Gastrocnemius medialis (tissue), 4 donors: ENCODE data around the gene C19orf25.

Experiments
- CTCF ChIP-seq, 5 experiments: fragments of 450-650 bp in 3 of 5; fragments of 200-600 bp in 2 of 5; sonication (generic) in 2 of 5; IDR thresholded peaks in 4 of 5; conservative IDR thresholded peaks in 1 of 5; 1 replicate in 4 of 5; 2 replicates in 1 of 5; pipeline ENCODE4 v1.5.1; 2016 to 2019; ENCODE audit warnings: antibody characterized with exemption in 5 of 5, mild to moderate bottlenecking in 3 of 5, moderate library complexity in 3 of 5
- POLR2A ChIP-seq, 2 donors: fragments of 450-650 bp; IDR thresholded peaks; one replicate each; pipeline ENCODE4 v1.6.1; 2017; ENCODE audit warnings: antibody characterized with exemption in 2 of 2, mild to moderate bottlenecking in 2 of 2, moderate library complexity in 2 of 2

- TF ChIP-seq CTCF (IDR thresholded peaks at IDR 0.05 in 4 of 5, conservative IDR thresholded peaks at IDR 0.05 in 1 of 5) (no peak), POLR2A (IDR thresholded peaks at IDR 0.05) (no peak)
Observed at GRCh38 chr19:1446713-1447481, 32.1 kb downstream of the C19orf25 start.
